Lower leg skin (tissue), 3 donors: Measurements from ENCODE around the gene CAVIN3.

Experiments used
- CTCF ChIP-seq, 3 donors: fragments of 450-650 bp; IDR thresholded peaks; one replicate each; pipeline ENCODE4 v1.5.1; 2016; ENCODE audit warnings: antibody characterized with exemption in 3 of 3, mild to moderate bottlenecking in 3 of 3, moderate library complexity in 2 of 3
- POLR2A ChIP-seq, 2 donors: fragments of 450-650 bp; IDR thresholded peaks; one replicate each; pipeline ENCODE4 v1.6.1; 2016 to 2017; ENCODE audit warnings: antibody characterized with exemption in 2 of 2, mild to moderate bottlenecking in 1 of 2, moderate library complexity in 1 of 2

GRCh38 chr11:6270584-6271246 is 49.6 kb downstream of the CAVIN3 start:
- no peak for TF ChIP-seq CTCF (IDR thresholded peaks at IDR 0.05)
- TF ChIP-seq POLR2A (IDR thresholded peaks at IDR 0.05) = no peak
